GM12892 (cell line): ENCODE results near the gene ABCA3.

ENCODE experiments used
- POLR2A ChIP-seq: IDR thresholded peaks from 2 replicates; pipeline ENCODE4 v1.6.1; 2011; ENCODE audit warnings: low read depth, low read length, control low read depth
- POLR2AphosphoS5 ChIP-seq: IDR thresholded peaks from 2 replicates; pipeline ENCODE4 v1.6.1; 2011; ENCODE audit warnings: low read depth, low read length, control low read depth
- TAF1 ChIP-seq: IDR thresholded peaks from 2 replicates; pipeline ENCODE4 v1.6.1; 2011; ENCODE audit warnings: low read depth, mild to moderate bottlenecking, control low read depth, low read length, borderline replicate concordance

- TF ChIP-seq POLR2A (no peak; the same call in 1 of the 2 replicates), TAF1 (no peak), POLR2AphosphoS5 (no peak)
These were observed 111.4 kb downstream of the ABCA3 start for GRCh38 chr16:2229091-2229490.
